ENCODE results near the gene DENND6B. TPM values are rescaled to one million over a fixed set of nuclear protein-coding genes. Genes with fewer than 3 reads are reported as not detected.

Gene DENND6B
- total and polyA plus RNA-seq, 2 of the 13 experiments (the other 11 are each of a cell fraction or from before 2014, with no cell fraction given), result 0.95 to 3.8 TPM

GRCh38 chr22:50326956-50327710, at the start of gene DENND6B (continued):
- no peak for TF ChIP-seq SOX5 (CRISPR knock-in tag; IDR thresholded peaks at IDR 0.05; ENCODE audit: borderline replicate concordance)
- TF ChIP-seq LRRFIP1 (CRISPR knock-in tag; conservative IDR thresholded peaks at IDR 0.05), result no peak
- peak; percentile 54; the same call in 1 of the 2 replicates for TF ChIP-seq CTCF (CRISPR knock-in tag; IDR thresholded peaks at IDR 0.05)
- TF ChIP-seq NCOR1 (IDR thresholded peaks at IDR 0.05; ENCODE audit: borderline replicate concordance, low read length), result no peak
- no peak for TF ChIP-seq SNRNP70 (IDR thresholded peaks at IDR 0.05; ENCODE audit: low read depth, low read length)
- TF ChIP-seq ZFP1 (CRISPR knock-in tag; IDR thresholded peaks at IDR 0.05), result no peak
- no peak for TF ChIP-seq MAFG (CRISPR knock-in tag; IDR thresholded peaks at IDR 0.05)
- no peak; the same call in 1 of the 2 replicates for TF ChIP-seq ZNF142 (CRISPR knock-in tag; IDR thresholded peaks at IDR 0.05)
- TF ChIP-seq MTA3 (CRISPR knock-in tag; IDR thresholded peaks at IDR 0.05), result no peak
- no peak for TF ChIP-seq ZUFSP (CRISPR knock-in tag; IDR thresholded peaks at IDR 0.05; ENCODE audit: borderline replicate concordance)
- no peak for TF ChIP-seq NR2F1 (CRISPR knock-in tag; IDR thresholded peaks at IDR 0.05)
- no peak for TF ChIP-seq POLR2AphosphoS2 (IDR thresholded peaks at IDR 0.05; ENCODE audit: low read depth, low read length)
- no peak; the same call in 1 of the 2 replicates for TF ChIP-seq ZNF331 (CRISPR knock-in tag; IDR thresholded peaks at IDR 0.05)
- no peak for TF ChIP-seq ZFP36 (IDR thresholded peaks at IDR 0.05; ENCODE audit: borderline replicate concordance, low read depth, low read length, partially characterized antibody)
- peak; percentile 41 for TF ChIP-seq XRCC5 (optimal IDR thresholded peaks at IDR 0.05; ENCODE audit: low read length)

Data from HepG2 (cell line).